Gastroesophageal sphincter (tissue), 4 donors: Measurements from ENCODE around the gene SGSM1. TPM values are rescaled to one million over a fixed set of nuclear protein-coding genes. Genes with fewer than 3 reads are reported as not detected.

Experiments
- ATAC-seq: fragments of 150-250 bp; one replicate; pipeline ENCODE4 v1.9.1; 2016; ENCODE audit warnings: mild to moderate bottlenecking, moderate library complexity
- H3K27ac ChIP-seq, 4 donors: fragments of 200-600 bp; sonication (generic) in 3 of 4; 1 replicate in 3 of 4; 2 replicates in 1 of 4; pipeline ENCODE4 v1.5.1; 2016 to 2019
- H3K27me3 ChIP-seq: fragments of 200-600 bp; sonication (generic); one replicate; pipeline ENCODE4 v1.5.1; 2019
- H3K36me3 ChIP-seq, 2 donors: fragments of 200-600 bp; sonication (generic); one replicate each; pipeline ENCODE4 v1.5.1; 2019; ENCODE audit warnings: control low read depth in 1 of 2
- H3K4me1 ChIP-seq, 3 donors: fragments of 200-600 bp; sonication (generic); 1 replicate in 2 of 3; 2 replicates in 1 of 3; pipeline ENCODE4 v1.5.1; 2016 to 2019; ENCODE audit warnings: control low read depth in 2 of 3
- H3K4me3 ChIP-seq, 2 donors: fragments of 200-600 bp; sonication (generic); one replicate each; pipeline ENCODE4 v1.5.1; 2019; ENCODE audit warnings: mild to moderate bottlenecking in 1 of 2, moderate library complexity in 1 of 2
- H3K9me3 ChIP-seq, 3 donors: fragments of 200-600 bp; sonication (generic); one replicate each; pipeline ENCODE4 v1.5.1; 2017 to 2019; ENCODE audit warnings: control low read depth in 2 of 3
- CTCF ChIP-seq, 4 experiments: fragments of 200-600 bp in 2 of 4; fragments of 450-650 bp in 2 of 4; sonication (generic) in 1 of 4; IDR thresholded peaks; one replicate each; pipeline ENCODE4 v1.5.1; 2017 to 2019; ENCODE audit warnings: antibody characterized with exemption in 4 of 4, mild to moderate bottlenecking in 2 of 4, moderate library complexity in 2 of 4
- EP300 ChIP-seq: sonication (generic); formaldehyde crosslinking; IDR thresholded peaks from one replicate; pipeline ENCODE4 v1.6.1; 2017; ENCODE audit warnings: antibody characterized with exemption, mild to moderate bottlenecking
- POLR2A ChIP-seq, 2 donors: fragments of 450-650 bp; IDR thresholded peaks; one replicate each; pipeline ENCODE4 v1.6.1; 2017; ENCODE audit warnings: antibody characterized with exemption in 2 of 2, mild to moderate bottlenecking in 2 of 2, moderate library complexity in 1 of 2
- POLR2AphosphoS5 ChIP-seq: sonication (generic); formaldehyde crosslinking; IDR thresholded peaks from one replicate; pipeline ENCODE4 v1.6.1; 2017; ENCODE audit warnings: antibody characterized with exemption
- WGBS, 2 donors: methylation state at CpG; one replicate each; pipeline ENCODE4 v1.1.5; 2018; ENCODE audit warnings: low coverage in 1 of 2; 5-methylcytosine and 5-hydroxymethylcytosine counted together
- total RNA-seq, 4 donors: library from RNA; depleted of rRNA; stranded (reverse); fragments of >200 nt; gene quantifications; one replicate each; pipeline ENCODE4 v1.1.0, GENCODE V29; 2016

Gene SGSM1
- total RNA-seq, 4 donors from 2014 or later = 1.8 to 4.2 (median 2.4) TPM

GRCh38 chr22:24951942-24952836 is 146.2 kb downstream of the SGSM1 start, which contains the start of gene KIAA1671:
Gene KIAA1671 (plus strand): TSS chr22:24952716. CDS start chr22:25028000, 75,284 bp downstream.
- 5 to 20% methylated on average over 4 to 7 of the region's 71 CpGs for WGBS, 2 donors
- no peaks in the 10 kb centered on the region for H3K36me3 ChIP-seq
- TF ChIP-seq POLR2A (IDR thresholded peaks at IDR 0.05) (no peak), EP300 (no peak), POLR2AphosphoS5 (no peak), CTCF (IDR thresholded peaks at IDR 0.05) (peak in 3 of 4 experiments; percentile 90 to 99 (median 90))
- H3K4me1 ChIP-seq = peaks cover 0 to 42% (median 9%) of the 10 kb centered on the region in 3 donors
- peak within 1 kb of the TSS; percentile 62 to 92 for H3K4me3 ChIP-seq
- H3K9me3 ChIP-seq = no peaks in the 10 kb centered on the region
- peak; percentile 95 for ATAC-seq
- H3K27me3 ChIP-seq = peaks cover 16% of the 10 kb centered on the region
- H3K27ac ChIP-seq = peak within 1 kb of the TSS in 3 of 4 donors; percentile 79 to 83 (median 81)

GRCh38 chr22:24952837-24953383 is 146.9 kb downstream of the SGSM1 start:
- no CpG with 5 or more reads among the region's 35 CpGs for WGBS, 2 donors
- Histone ChIP-seq H3K27me3 (peaks cover 9% of the 10 kb centered on the region), H3K4me1 (peaks cover 0 to 42% (median 9%) of the 10 kb centered on the region in 3 donors), H3K27ac (peak overlapping the region in 3 of 4 donors; percentile 79 to 83 (median 81)), H3K36me3 (no peaks in the 10 kb centered on the region), H3K9me3 (no peaks in the 10 kb centered on the region), H3K4me3 (peak overlapping the region; percentile 62 to 92)
- TF ChIP-seq POLR2A (IDR thresholded peaks at IDR 0.05) = no peak
- TF ChIP-seq POLR2AphosphoS5 = no peak
- no peak for TF ChIP-seq CTCF (IDR thresholded peaks at IDR 0.05)
- TF ChIP-seq EP300 = no peak
- ATAC-seq = peak; percentile 60

- no peak for TF ChIP-seq EP300
- no peak for TF ChIP-seq POLR2A (IDR thresholded peaks at IDR 0.05)
- no peak for TF ChIP-seq CTCF (IDR thresholded peaks at IDR 0.05)
- TF ChIP-seq POLR2AphosphoS5 = no peak
- H3K9me3 ChIP-seq = no peaks in the 10 kb centered on the region
- peaks cover 2% of the 10 kb centered on the region for H3K27me3 ChIP-seq
- H3K4me3 ChIP-seq = peak overlapping the region; percentile 62 to 92
- H3K36me3 ChIP-seq = no peaks in the 10 kb centered on the region
- 50 to 62% methylated on average over 2 of the region's 47 CpGs for WGBS, 2 donors
- H3K27ac ChIP-seq = peak overlapping the region in 3 of 4 donors; percentile 79 to 83 (median 81)
- H3K4me1 ChIP-seq = peaks cover 0 to 42% (median 9%) of the 10 kb centered on the region in 3 donors
- ATAC-seq = peak; percentile 5
Observed at GRCh38 chr22:24953384-24954113, 147.5 kb downstream of the SGSM1 start.

- H3K36me3 ChIP-seq = no peaks in the 10 kb centered on the region
- WGBS, 2 donors = 44 to 60% methylated on average over 1 to 3 of the region's 4 CpGs
- ATAC-seq = no peak
- H3K9me3 ChIP-seq = no peaks in the 10 kb centered on the region
- TF ChIP-seq POLR2AphosphoS5 (no peak), POLR2A (IDR thresholded peaks at IDR 0.05) (no peak), CTCF (IDR thresholded peaks at IDR 0.05) (no peak), EP300 (no peak)
- H3K4me1 ChIP-seq = peaks cover 0 to 42% (median 9%) of the 10 kb centered on the region in 3 donors
- H3K4me3 ChIP-seq = peak overlapping the region in 1 of 2 donors; percentile 92
- H3K27me3 ChIP-seq = no peaks in the 10 kb centered on the region
- peak overlapping the region in 3 of 4 donors; percentile 79 to 83 (median 81) for H3K27ac ChIP-seq
Observed at GRCh38 chr22:24954114-24954463, 148.1 kb downstream of the SGSM1 start.
